Stimulated activated CD8-positive, alpha-beta memory T cell treated with anti-CD3 and anti-CD28 coated beads, Interleukin-7, amount 100 ng/mL, for 48 hours (primary cell): ENCODE measurements around the gene PLCH1.

Source experiments
- DNase-seq, 2 donors: peaks; one replicate each; pipeline ENCODE4 v3.0.0-alpha.2; 2020; ENCODE audit warnings: low read depth in 1 of 2; ENCODE audit errors: extremely low read depth in 1 of 2

Gene PLCH1

GRCh38 chr3:155747286-155747945, 2.5 kb upstream of the PLCH1 start:
- no peak for DNase-seq

GRCh38 chr3:155746703-155747102, 1.8 kb upstream of the PLCH1 start:
- DNase-seq = no peak

GRCh38 chr3:155745795-155746550, 1.1 kb upstream of the PLCH1 start:
- no peak for DNase-seq

GRCh38 chr3:155744010-155744625, 753 bp downstream of the PLCH1 start:
- no peak for DNase-seq

GRCh38 chr3:155743606-155744005, 1.3 kb downstream of the PLCH1 start:
- DNase-seq = no peak

GRCh38 chr3:155742349-155742965, 2.4 kb downstream of the PLCH1 start:
- no peak for DNase-seq

- DNase-seq = no peak
Observed at GRCh38 chr3:155741603-155742002, 3.3 kb downstream of the PLCH1 start.

- no peak for DNase-seq
Observed at GRCh38 chr3:155741101-155741500, 3.8 kb downstream of the PLCH1 start.

- no peak for DNase-seq
Observed at GRCh38 chr3:155739154-155739553, 5.7 kb downstream of the PLCH1 start.

GRCh38 chr3:155738580-155739076, 6.2 kb downstream of the PLCH1 start:
- no peak for DNase-seq

- no peak for DNase-seq
Observed at GRCh38 chr3:155737844-155738460, 6.9 kb downstream of the PLCH1 start.

- DNase-seq = no peak
Observed at GRCh38 chr3:155736381-155736780, 8.5 kb downstream of the PLCH1 start.

GRCh38 chr3:155730843-155731242, 14.0 kb downstream of the PLCH1 start:
- DNase-seq = no peak

GRCh38 chr3:155727836-155728235, 17.0 kb downstream of the PLCH1 start:
- no peak for DNase-seq

GRCh38 chr3:155714295-155714718, 30.6 kb downstream of the PLCH1 start:
- DNase-seq = no peak

- DNase-seq = no peak
Observed at GRCh38 chr3:155712008-155712407, 32.9 kb downstream of the PLCH1 start.

GRCh38 chr3:155704771-155705559, 39.9 kb downstream of the PLCH1 start:
- DNase-seq = no peak

- no peak for DNase-seq
Observed at GRCh38 chr3:155704061-155704460, 40.8 kb downstream of the PLCH1 start.

GRCh38 chr3:155702745-155703591, 41.9 kb downstream of the PLCH1 start:
- no peak for DNase-seq
